ENCODE measurements around the gene SYNPO2.

SYNPO2 gene

GRCh38 chr4:118865091-118865708 is 23.5 kb upstream of the SYNPO2 start:
- H3K9me3 ChIP-seq (ENCODE audit: insufficient read depth, low read length, severe bottlenecking) = no peaks in the 10 kb centered on the region
- ATAC-seq (ENCODE audit: insufficient read depth, low read depth) = peak; percentile 86
- no peaks in the 10 kb centered on the region for H3K4me1 ChIP-seq (ENCODE audit: insufficient read depth, low read length)
- 0 out of 2 replicates have a peak overlapping the region, but pooled peaks have one; percentile 48 for H2AFZ ChIP-seq (ENCODE audit: low read depth, low read length)
- H3K9ac ChIP-seq (ENCODE audit: low read depth, low read length) = no peak overlapping the region
- no peaks in the 10 kb centered on the region for H3K79me2 ChIP-seq (ENCODE audit: insufficient read depth, low read length)
- H3K27me3 ChIP-seq (ENCODE audit: insufficient read depth, low read length, poor library complexity) = no peaks in the 10 kb centered on the region
- H4K20me1 ChIP-seq (ENCODE audit: insufficient read depth, low read length) = no peaks in the 10 kb centered on the region
- no peak overlapping the region for H3K4me3 ChIP-seq (ENCODE audit: low read depth in 1 of 2, low read length in 2 of 2)
- no peaks in the 10 kb centered on the region for H3K36me3 ChIP-seq (ENCODE audit: insufficient read depth, low read length)
- peak; percentile 24 for DNase-seq
- H3K4me2 ChIP-seq (ENCODE audit: insufficient read depth, low read length) = peak overlapping the region; percentile 17; the same call in 1 of the 2 replicates
- TF ChIP-seq EZH2 (IDR thresholded peaks at IDR 0.05; ENCODE audit: borderline replicate concordance, low read depth, low read length, severe bottlenecking) (no peak), CTCF (IDR thresholded peaks at IDR 0.05; ENCODE audit: borderline replicate concordance, extremely low read depth, low read length, poor library complexity, severe bottlenecking) (peak; percentile 77)
- no peak overlapping the region for H3K27ac ChIP-seq (ENCODE audit: low read length)

GRCh38 chr4:118866442-118866841 is 22.2 kb upstream of the SYNPO2 start:
- no peak overlapping the region for H3K4me3 ChIP-seq (ENCODE audit: low read depth in 1 of 2, low read length in 2 of 2)
- ATAC-seq (ENCODE audit: insufficient read depth, low read depth) (0 out of 3 replicates have a peak, but pooled peaks have one; percentile 14), DNase-seq (no peak)
- no peaks in the 10 kb centered on the region for H3K9me3 ChIP-seq (ENCODE audit: insufficient read depth, low read length, severe bottlenecking)
- no peak overlapping the region for H2AFZ ChIP-seq (ENCODE audit: low read depth, low read length)
- H3K4me1 ChIP-seq (ENCODE audit: insufficient read depth, low read length) = no peaks in the 10 kb centered on the region
- H4K20me1 ChIP-seq (ENCODE audit: insufficient read depth, low read length) = no peaks in the 10 kb centered on the region
- no peak overlapping the region for H3K4me2 ChIP-seq (ENCODE audit: insufficient read depth, low read length)
- TF ChIP-seq CTCF (IDR thresholded peaks at IDR 0.05; ENCODE audit: borderline replicate concordance, extremely low read depth, low read length, poor library complexity, severe bottlenecking) = no peak
- TF ChIP-seq EZH2 (IDR thresholded peaks at IDR 0.05; ENCODE audit: borderline replicate concordance, low read depth, low read length, severe bottlenecking) = no peak
- no peaks in the 10 kb centered on the region for H3K36me3 ChIP-seq (ENCODE audit: insufficient read depth, low read length)
- no peak overlapping the region for H3K9ac ChIP-seq (ENCODE audit: low read depth, low read length)
- H3K27ac ChIP-seq (ENCODE audit: low read length) = no peak overlapping the region
- H3K79me2 ChIP-seq (ENCODE audit: insufficient read depth, low read length) = no peaks in the 10 kb centered on the region
- H3K27me3 ChIP-seq (ENCODE audit: insufficient read depth, low read length, poor library complexity) = no peaks in the 10 kb centered on the region

- Histone ChIP-seq H4K20me1 (ENCODE audit: insufficient read depth, low read length) (no peaks in the 10 kb centered on the region), H3K27ac (ENCODE audit: low read length) (no peak overlapping the region), H3K4me2 (ENCODE audit: insufficient read depth, low read length) (no peak overlapping the region), H2AFZ (ENCODE audit: low read depth, low read length) (no peak overlapping the region), H3K36me3 (ENCODE audit: insufficient read depth, low read length) (no peaks in the 10 kb centered on the region), H3K9me3 (ENCODE audit: insufficient read depth, low read length, severe bottlenecking) (no peaks in the 10 kb centered on the region), H3K4me3 (ENCODE audit: low read depth in 1 of 2, low read length in 2 of 2) (no peak overlapping the region), H3K79me2 (ENCODE audit: insufficient read depth, low read length) (no peaks in the 10 kb centered on the region), H3K9ac (ENCODE audit: low read depth, low read length) (no peak overlapping the region), H3K4me1 (ENCODE audit: insufficient read depth, low read length) (no peaks in the 10 kb centered on the region), H3K27me3 (ENCODE audit: insufficient read depth, low read length, poor library complexity) (no peaks in the 10 kb centered on the region)
- no peak for ATAC-seq (ENCODE audit: insufficient read depth, low read depth)
- TF ChIP-seq EZH2 (IDR thresholded peaks at IDR 0.05; ENCODE audit: borderline replicate concordance, low read depth, low read length, severe bottlenecking) (no peak), CTCF (IDR thresholded peaks at IDR 0.05; ENCODE audit: borderline replicate concordance, extremely low read depth, low read length, poor library complexity, severe bottlenecking) (no peak)
- DNase-seq = no peak
Measured at GRCh38 chr4:118867311-118868067, 21.2 kb upstream of the SYNPO2 start.

Data from DND-41 (cell line).